NOMO-1 (cell line): ENCODE measurements around the gene TSPAN11.
"Not testable (repeated sequence)": the region's sequence is repeated elsewhere in the genome, so short reads cannot be mapped to it uniquely, and the experiment has no call there.

Source experiments
- DNase-seq, 2 experiments: peaks; one replicate each; lab custom pipeline; 2025; ENCODE audit not compliant: unreplicated experiment in 2 of 2; lab: John Stamatoyannopoulos, UW

The TSPAN11 gene

GRCh38 chr12:30926243-30927221 lies at the start of gene TSPAN11:
Gene TSPAN11 (plus strand): TSS chr12:30926748. CDS start chr12:30953992, 27,244 bp downstream.
- DNase-seq = no peak

- no peak for DNase-seq
These were observed 49.3 kb upstream of the TSPAN11 start for GRCh38 chr12:30877105-30877875.

GRCh38 chr12:30878024-30878423 lies 48.5 kb upstream of the TSPAN11 start:
- DNase-seq = no peak

GRCh38 chr12:30880061-30880460 lies 46.5 kb upstream of the TSPAN11 start:
- no peak for DNase-seq

- DNase-seq = no peak
These were observed 45.7 kb upstream of the TSPAN11 start for GRCh38 chr12:30880813-30881212.

- no peak for DNase-seq
These were observed 43.8 kb upstream of the TSPAN11 start for GRCh38 chr12:30882706-30883105.

GRCh38 chr12:30884799-30885198 lies 41.7 kb upstream of the TSPAN11 start:
- DNase-seq = no peak

- DNase-seq = no peak
These were observed 41.2 kb upstream of the TSPAN11 start for GRCh38 chr12:30885321-30885720.

- DNase-seq = no peak
These were observed 39.3 kb upstream of the TSPAN11 start for GRCh38 chr12:30887226-30887625.

- DNase-seq = no peak
These were observed 38.3 kb upstream of the TSPAN11 start for GRCh38 chr12:30888241-30888640.

- DNase-seq = not testable (repeated sequence)
These were observed 32.0 kb upstream of the TSPAN11 start for GRCh38 chr12:30894531-30894930.

- no peak for DNase-seq
These were observed 30.1 kb upstream of the TSPAN11 start for GRCh38 chr12:30896461-30896860.

- no peak for DNase-seq
These were observed 27.7 kb upstream of the TSPAN11 start for GRCh38 chr12:30898846-30899245.

- DNase-seq = no peak
These were observed 26.2 kb upstream of the TSPAN11 start for GRCh38 chr12:30900351-30900750.

- DNase-seq = no peak
These were observed 24.5 kb upstream of the TSPAN11 start for GRCh38 chr12:30902001-30902400.

- no peak for DNase-seq
These were observed 24.0 kb upstream of the TSPAN11 start for GRCh38 chr12:30902596-30902995.

- no peak for DNase-seq
These were observed 21.0 kb upstream of the TSPAN11 start for GRCh38 chr12:30905463-30906009.

GRCh38 chr12:30908076-30908721 lies 18.3 kb upstream of the TSPAN11 start:
- no peak for DNase-seq

GRCh38 chr12:30908722-30909348 lies 17.7 kb upstream of the TSPAN11 start:
- no peak for DNase-seq

GRCh38 chr12:30909349-30910037 lies 17.1 kb upstream of the TSPAN11 start:
- DNase-seq = no peak
